Right atrium auricular region (tissue), 2 donors: Measurements from ENCODE around the gene DUT. TPM values are rescaled to one million over a fixed set of nuclear protein-coding genes. Genes with fewer than 3 reads are reported as not detected.

Experiments
- DNase-seq: peaks from one replicate; pipeline ENCODE4 v3.0.0-alpha.2; 2019; ENCODE audit warnings: low spot score
- H3K27ac ChIP-seq, 2 donors: fragments of 200-600 bp; sonication (generic); 1 replicate in 1 of 2; 2 replicates in 1 of 2; pipeline ENCODE4 v1.5.1; 2016 to 2019
- H3K27me3 ChIP-seq, 2 donors: fragments of 200-600 bp; sonication (generic); one replicate each; pipeline versions ENCODE4 v1.5.1 to v1.6.0; 2017 to 2019
- H3K36me3 ChIP-seq: fragments of 200-600 bp; sonication (generic); one replicate; pipeline ENCODE4 v1.5.1; 2016
- H3K4me1 ChIP-seq, 2 donors: fragments of 200-600 bp; sonication (generic); one replicate each; pipeline versions ENCODE4 v1.5.1 to v1.6.0; 2017 to 2019
- H3K4me3 ChIP-seq, 2 donors: fragments of 200-600 bp; sonication (generic); 1 replicate in 1 of 2; 2 replicates in 1 of 2; pipeline ENCODE4 v1.5.1; 2017 to 2019; ENCODE audit warnings: mild to moderate bottlenecking in 1 of 2, moderate library complexity in 1 of 2
- H3K9me3 ChIP-seq, 2 donors: fragments of 200-600 bp; sonication (generic); one replicate each; pipeline ENCODE4 v1.5.1; 2019
- total RNA-seq, 2 donors: library from RNA; depleted of rRNA; stranded (reverse); fragments of >200 nt; gene quantifications; one replicate each; pipeline ENCODE4 v1.1.0, GENCODE V29; 2016
- TF ChIP-seq, protein P1 (sequence below), 2 donors: fragments of 200-600 bp; sonication (generic); IDR thresholded peaks; one replicate each; pipeline ENCODE4 v1.5.1; 2019; ENCODE audit warnings: antibody characterized with exemption in 2 of 2

Gene DUT
- total RNA-seq, 2 donors from 2014 or later: 64.5 to 109 TPM

DNA sequence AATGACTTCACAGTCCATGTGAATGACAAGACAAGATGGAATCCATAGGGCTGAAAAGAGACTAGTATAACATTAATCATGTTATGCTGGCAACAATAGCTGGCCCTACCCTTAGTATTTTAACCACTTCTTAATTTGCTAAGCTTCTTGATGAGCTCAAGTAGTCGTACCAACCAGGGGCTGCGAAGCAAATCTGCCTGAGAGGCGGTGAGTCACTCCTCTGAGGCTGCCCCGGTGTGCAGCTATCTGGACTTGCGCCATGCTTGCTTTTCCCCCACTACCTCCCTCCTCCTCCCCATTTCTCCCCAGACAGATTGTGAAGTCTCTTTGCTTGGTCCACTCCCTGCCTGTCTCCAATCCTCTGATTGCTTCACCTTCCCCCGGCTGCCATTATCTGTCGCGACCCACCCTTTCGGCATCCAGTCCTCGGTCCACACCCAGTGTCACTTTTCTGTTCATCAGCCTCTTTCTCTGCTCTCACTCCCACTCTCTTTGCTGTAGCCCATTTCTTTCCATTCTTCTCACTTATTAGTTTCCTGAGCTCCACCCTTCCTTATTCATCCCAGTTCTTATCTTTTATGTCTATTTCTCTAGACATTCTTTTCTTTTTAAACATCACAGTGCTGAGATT is 42.7 kb downstream of the DUT start:
- Histone ChIP-seq H3K36me3 (no peaks in the 10 kb centered on the region), H3K27ac (peak overlapping the region in 1 of 2 donors; percentile 2), H3K27me3 (no peaks in the 10 kb centered on the region), H3K9me3 (no peaks in the 10 kb centered on the region), H3K4me1 (no peaks in the 10 kb centered on the region), H3K4me3 (no peak overlapping the region)
- DNase-seq: peak; percentile 79
- TF ChIP-seq, protein P1, sequence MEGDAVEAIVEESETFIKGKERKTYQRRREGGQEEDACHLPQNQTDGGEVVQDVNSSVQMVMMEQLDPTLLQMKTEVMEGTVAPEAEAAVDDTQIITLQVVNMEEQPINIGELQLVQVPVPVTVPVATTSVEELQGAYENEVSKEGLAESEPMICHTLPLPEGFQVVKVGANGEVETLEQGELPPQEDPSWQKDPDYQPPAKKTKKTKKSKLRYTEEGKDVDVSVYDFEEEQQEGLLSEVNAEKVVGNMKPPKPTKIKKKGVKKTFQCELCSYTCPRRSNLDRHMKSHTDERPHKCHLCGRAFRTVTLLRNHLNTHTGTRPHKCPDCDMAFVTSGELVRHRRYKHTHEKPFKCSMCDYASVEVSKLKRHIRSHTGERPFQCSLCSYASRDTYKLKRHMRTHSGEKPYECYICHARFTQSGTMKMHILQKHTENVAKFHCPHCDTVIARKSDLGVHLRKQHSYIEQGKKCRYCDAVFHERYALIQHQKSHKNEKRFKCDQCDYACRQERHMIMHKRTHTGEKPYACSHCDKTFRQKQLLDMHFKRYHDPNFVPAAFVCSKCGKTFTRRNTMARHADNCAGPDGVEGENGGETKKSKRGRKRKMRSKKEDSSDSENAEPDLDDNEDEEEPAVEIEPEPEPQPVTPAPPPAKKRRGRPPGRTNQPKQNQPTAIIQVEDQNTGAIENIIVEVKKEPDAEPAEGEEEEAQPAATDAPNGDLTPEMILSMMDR (IDR thresholded peaks at IDR 0.05): no peak

DNA sequence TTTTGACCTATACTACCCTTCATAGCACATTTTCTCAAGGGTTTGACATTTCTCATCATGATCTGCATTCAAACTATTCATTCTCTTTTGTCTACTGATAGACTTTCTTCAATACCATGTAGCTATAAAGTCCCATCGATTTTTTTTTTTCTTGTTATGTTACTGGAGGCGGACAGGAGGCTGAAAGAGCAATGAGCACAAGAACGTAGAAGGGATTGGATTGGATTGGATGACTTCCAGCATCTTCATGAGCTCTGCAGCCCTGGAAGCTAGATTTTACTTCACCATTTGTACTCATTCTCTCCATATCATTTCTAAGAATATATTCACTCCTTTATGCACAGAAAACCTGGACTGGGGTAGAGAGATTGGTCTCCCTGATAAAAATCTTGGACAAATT is 43.2 kb downstream of the DUT start:
- H3K4me1 ChIP-seq: no peaks in the 10 kb centered on the region
- no peaks in the 10 kb centered on the region for H3K27me3 ChIP-seq
- TF ChIP-seq, protein P1 (IDR thresholded peaks at IDR 0.05): no peak
- H3K4me3 ChIP-seq: no peak overlapping the region
- peak overlapping the region in 1 of 2 donors; percentile 2 for H3K27ac ChIP-seq
- no peaks in the 10 kb centered on the region for H3K36me3 ChIP-seq
- no peaks in the 10 kb centered on the region for H3K9me3 ChIP-seq
- no peak for DNase-seq

DNA sequence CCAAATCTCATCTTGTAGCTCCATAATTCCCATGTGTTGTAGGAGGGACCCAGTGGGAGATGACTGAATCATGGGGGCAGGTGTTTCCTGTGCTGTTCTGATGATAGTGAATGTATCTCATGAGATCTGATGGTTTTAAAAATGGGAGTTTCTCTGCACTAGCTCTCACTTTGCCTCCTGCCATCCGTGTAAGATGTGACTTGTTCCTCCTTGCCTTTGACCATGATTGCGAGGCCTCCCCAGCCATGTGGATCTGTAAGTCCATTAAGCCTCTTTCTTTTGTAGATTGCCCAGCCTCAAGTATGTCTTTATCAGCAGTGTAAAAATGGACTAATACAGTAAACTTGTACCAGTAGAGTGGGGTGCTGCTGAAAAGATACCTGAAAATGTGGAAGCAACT is 44.5 kb downstream of the DUT start:
- H3K4me3 ChIP-seq: no peak overlapping the region
- no peaks in the 10 kb centered on the region for H3K36me3 ChIP-seq
- TF ChIP-seq, protein P1 (IDR thresholded peaks at IDR 0.05): no peak
- H3K9me3 ChIP-seq: no peaks in the 10 kb centered on the region
- H3K4me1 ChIP-seq: no peaks in the 10 kb centered on the region
- H3K27me3 ChIP-seq: no peaks in the 10 kb centered on the region
- DNase-seq: no peak
- no peak overlapping the region for H3K27ac ChIP-seq

DNA sequence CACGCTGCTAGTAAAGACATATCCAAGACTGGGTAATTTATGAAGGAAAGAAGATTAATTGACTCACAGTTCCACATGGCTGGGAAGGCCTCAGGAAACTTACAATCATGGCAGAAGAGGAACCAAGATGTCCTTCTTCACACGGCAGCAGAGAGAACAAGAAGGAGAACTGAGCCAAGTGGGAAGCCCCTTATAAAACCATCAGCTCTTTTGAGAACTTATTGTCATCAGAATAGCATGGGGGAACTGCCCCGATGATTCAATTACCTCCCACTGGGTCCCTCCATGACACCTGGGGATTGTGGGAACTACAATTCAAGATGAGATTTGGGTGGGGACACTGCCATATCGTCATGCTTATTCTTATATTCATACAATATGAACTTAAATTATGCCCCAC is 49.0 kb downstream of the DUT start:
- Histone ChIP-seq H3K36me3 (no peaks in the 10 kb centered on the region), H3K27me3 (no peaks in the 10 kb centered on the region), H3K9me3 (no peaks in the 10 kb centered on the region), H3K27ac (no peak overlapping the region), H3K4me1 (no peaks in the 10 kb centered on the region), H3K4me3 (no peak overlapping the region)
- DNase-seq: no peak
- TF ChIP-seq, protein P1 (IDR thresholded peaks at IDR 0.05): no peak

DNA sequence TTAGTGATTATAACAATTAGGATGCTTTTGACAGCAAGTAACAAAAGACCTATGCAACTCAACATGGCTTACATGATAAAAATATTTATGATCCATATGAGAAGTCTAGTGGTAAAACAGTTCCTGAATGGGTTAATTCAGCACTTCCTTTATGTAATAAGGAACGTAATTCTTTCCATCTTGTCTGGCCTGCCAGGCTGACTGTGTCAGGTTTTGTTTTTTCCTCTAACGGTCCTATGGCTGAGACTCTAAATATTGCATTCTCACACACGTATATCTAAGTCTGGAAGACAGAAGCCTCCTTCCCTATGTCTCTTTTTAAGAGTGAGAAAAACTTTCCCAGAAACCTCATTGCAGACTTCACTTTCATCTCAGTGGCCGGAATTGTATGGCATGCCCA is 50.6 kb downstream of the DUT start:
- no peaks in the 10 kb centered on the region for H3K4me1 ChIP-seq
- H3K9me3 ChIP-seq: no peaks in the 10 kb centered on the region
- no peaks in the 10 kb centered on the region for H3K36me3 ChIP-seq
- no peak for DNase-seq
- H3K27ac ChIP-seq: no peak overlapping the region
- H3K27me3 ChIP-seq: no peaks in the 10 kb centered on the region
- no peak overlapping the region for H3K4me3 ChIP-seq
- TF ChIP-seq, protein P1 (IDR thresholded peaks at IDR 0.05): no peak

DNA sequence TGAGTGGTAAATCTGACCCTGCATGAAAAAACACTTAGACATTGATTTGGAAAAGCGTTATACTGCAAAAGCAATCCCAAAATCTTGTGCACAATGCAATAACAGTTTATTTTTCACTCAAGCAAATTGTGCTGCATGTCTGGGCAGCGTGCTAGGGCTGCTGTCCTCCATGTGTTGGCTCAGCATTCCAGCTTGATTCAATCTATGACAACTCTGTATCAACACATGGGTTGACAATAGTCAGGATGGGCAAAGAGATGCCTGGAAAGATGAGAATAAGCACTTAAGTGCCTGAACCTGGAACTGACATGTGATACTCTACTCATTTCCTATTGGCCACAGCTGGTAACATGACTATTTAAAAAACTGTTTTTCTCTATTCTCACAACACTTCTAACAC is 51.8 kb downstream of the DUT start:
- Histone ChIP-seq H3K27ac (no peak overlapping the region), H3K36me3 (no peaks in the 10 kb centered on the region), H3K4me3 (no peak overlapping the region), H3K27me3 (no peaks in the 10 kb centered on the region), H3K4me1 (peaks cover 0 to 1% of the 10 kb centered on the region in 2 donors), H3K9me3 (no peaks in the 10 kb centered on the region)
- TF ChIP-seq, protein P1 (IDR thresholded peaks at IDR 0.05): no peak
- DNase-seq: no peak
